PC-3 (cell line): ENCODE measurements around the gene NTM.

Experiments
- EZH2 ChIP-seq: fragments of 300-600 bp; sonication (generic); IDR thresholded peaks from one replicate; pipeline ENCODE4 v1.6.1; 2017; ENCODE audit warnings: antibody characterized with exemption, mild to moderate bottlenecking, low read length; ENCODE audit not compliant: unreplicated experiment
- EZH2phosphoT487 ChIP-seq: fragments of 300-600 bp; sonication (generic); IDR thresholded peaks from 2 replicates; pipeline ENCODE4 v1.6.1; 2018; ENCODE audit warnings: mild to moderate bottlenecking, antibody characterized with exemption, low read length, borderline replicate concordance
- TF ChIP-seq, protein P1 (sequence below): fragments of 300-600 bp; sonication (generic); conservative IDR thresholded peaks from 2 replicates; pipeline ENCODE4 v1.5.1; 2017; ENCODE audit warnings: antibody characterized with exemption, low read depth, mild to moderate bottlenecking, low read length

DNA sequence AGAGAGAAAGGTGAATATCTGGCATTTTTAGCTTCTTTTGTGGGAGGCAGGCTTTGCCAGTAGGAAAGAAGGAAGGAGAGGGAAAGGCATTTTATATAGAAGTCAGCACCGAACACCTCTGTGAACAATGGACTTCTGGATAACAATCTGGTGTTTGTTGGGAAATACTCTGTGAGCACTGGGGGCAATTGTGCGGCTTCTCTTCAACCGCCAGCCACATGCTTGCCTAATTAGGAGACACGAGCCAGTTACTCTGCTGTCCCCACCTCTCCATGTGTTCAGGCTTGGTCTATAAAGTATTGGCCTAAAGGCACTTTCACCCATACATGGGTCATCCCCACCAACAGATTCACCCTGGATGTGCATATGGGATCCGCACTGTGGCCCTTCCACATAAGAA, 523.6 kb downstream of the NTM start:
- TF ChIP-seq, protein P1, sequence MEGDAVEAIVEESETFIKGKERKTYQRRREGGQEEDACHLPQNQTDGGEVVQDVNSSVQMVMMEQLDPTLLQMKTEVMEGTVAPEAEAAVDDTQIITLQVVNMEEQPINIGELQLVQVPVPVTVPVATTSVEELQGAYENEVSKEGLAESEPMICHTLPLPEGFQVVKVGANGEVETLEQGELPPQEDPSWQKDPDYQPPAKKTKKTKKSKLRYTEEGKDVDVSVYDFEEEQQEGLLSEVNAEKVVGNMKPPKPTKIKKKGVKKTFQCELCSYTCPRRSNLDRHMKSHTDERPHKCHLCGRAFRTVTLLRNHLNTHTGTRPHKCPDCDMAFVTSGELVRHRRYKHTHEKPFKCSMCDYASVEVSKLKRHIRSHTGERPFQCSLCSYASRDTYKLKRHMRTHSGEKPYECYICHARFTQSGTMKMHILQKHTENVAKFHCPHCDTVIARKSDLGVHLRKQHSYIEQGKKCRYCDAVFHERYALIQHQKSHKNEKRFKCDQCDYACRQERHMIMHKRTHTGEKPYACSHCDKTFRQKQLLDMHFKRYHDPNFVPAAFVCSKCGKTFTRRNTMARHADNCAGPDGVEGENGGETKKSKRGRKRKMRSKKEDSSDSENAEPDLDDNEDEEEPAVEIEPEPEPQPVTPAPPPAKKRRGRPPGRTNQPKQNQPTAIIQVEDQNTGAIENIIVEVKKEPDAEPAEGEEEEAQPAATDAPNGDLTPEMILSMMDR: no peak
- TF ChIP-seq EZH2phosphoT487 (no peak), EZH2 (no peak)
